NCI-H82 (cell line): ENCODE measurements around the gene ADGRD1.
A peak's percentile ranks its signal among the peaks of the same experiment; 100 is the strongest.

Experiments used
- DNase-seq: peaks from one replicate; lab custom pipeline; 2025; lab: John Stamatoyannopoulos, UW

ADGRD1 gene

GRCh38 chr12:131007031-131007739 is 53.5 kb downstream of the ADGRD1 start:
- DNase-seq = no peak

- DNase-seq = no peak
Measured at GRCh38 chr12:131007740-131008117, 54.0 kb downstream of the ADGRD1 start.

- no peak for DNase-seq
Measured at GRCh38 chr12:131008131-131008912, 54.6 kb downstream of the ADGRD1 start.

- no peak for DNase-seq
Measured at GRCh38 chr12:131008913-131009270, 55.2 kb downstream of the ADGRD1 start.

GRCh38 chr12:131009595-131010395 is 56.1 kb downstream of the ADGRD1 start:
- DNase-seq = no peak

GRCh38 chr12:131010396-131011131 is 56.9 kb downstream of the ADGRD1 start:
- DNase-seq = no peak

GRCh38 chr12:131011165-131012079 is 57.7 kb downstream of the ADGRD1 start:
- DNase-seq = no peak

- no peak for DNase-seq
Measured at GRCh38 chr12:131012279-131013069, 58.8 kb downstream of the ADGRD1 start.

- DNase-seq = no peak
Measured at GRCh38 chr12:131013118-131013517, 59.4 kb downstream of the ADGRD1 start.

GRCh38 chr12:131014343-131014742 is 60.6 kb downstream of the ADGRD1 start:
- DNase-seq = no peak

- DNase-seq = peak; percentile 83
Measured at GRCh38 chr12:131015581-131016337, 62.1 kb downstream of the ADGRD1 start.

- DNase-seq = no peak
Measured at GRCh38 chr12:131017477-131017991, 63.8 kb downstream of the ADGRD1 start.

- DNase-seq = no peak
Measured at GRCh38 chr12:131018019-131018620, 64.4 kb downstream of the ADGRD1 start.

- DNase-seq = no peak
Measured at GRCh38 chr12:131018808-131019397, 65.2 kb downstream of the ADGRD1 start.

GRCh38 chr12:131020326-131021153 is 66.8 kb downstream of the ADGRD1 start:
- DNase-seq = no peak

GRCh38 chr12:131021154-131021541 is 67.4 kb downstream of the ADGRD1 start:
- no peak for DNase-seq

- no peak for DNase-seq
Measured at GRCh38 chr12:131024026-131024425, 70.3 kb downstream of the ADGRD1 start.
